ENCODE data around the gene TWIST2.

The TWIST2 gene

GRCh38 chr2:238857959-238858358, 10.1 kb downstream of the TWIST2 start:
- no peaks in the 10 kb centered on the region for H3K4me1 Mint-ChIP-seq (ENCODE audit: low read depth)
- no peaks in the 10 kb centered on the region for H3K36me3 Mint-ChIP-seq
- no peak overlapping the region for H3K27ac Mint-ChIP-seq
- no peak overlapping the region for H3K4me3 Mint-ChIP-seq
- H3K27me3 Mint-ChIP-seq = peaks cover 8% of the 10 kb centered on the region
- H3K9me3 Mint-ChIP-seq (ENCODE audit: low read depth) = no peaks in the 10 kb centered on the region

- no peaks in the 10 kb centered on the region for H3K9me3 Mint-ChIP-seq (ENCODE audit: low read depth)
- H3K27me3 Mint-ChIP-seq = peaks cover 6% of the 10 kb centered on the region
- no peak overlapping the region for H3K4me3 Mint-ChIP-seq
- H3K36me3 Mint-ChIP-seq = no peaks in the 10 kb centered on the region
- H3K4me1 Mint-ChIP-seq (ENCODE audit: low read depth) = peaks cover 5% of the 10 kb centered on the region
- no peak overlapping the region for H3K27ac Mint-ChIP-seq
These were observed 11.9 kb downstream of the TWIST2 start for GRCh38 chr2:238859636-238860347.

- Mint-ChIP-seq H3K36me3 (no peaks in the 10 kb centered on the region), H3K27ac (no peak overlapping the region), H3K9me3 (ENCODE audit: low read depth) (no peaks in the 10 kb centered on the region), H3K27me3 (peaks cover 6% of the 10 kb centered on the region), H3K4me3 (no peak overlapping the region), H3K4me1 (ENCODE audit: low read depth) (peaks cover 5% of the 10 kb centered on the region)
These were observed 13.3 kb downstream of the TWIST2 start for GRCh38 chr2:238861013-238861730.

GRCh38 chr2:238861766-238862315, 14.0 kb downstream of the TWIST2 start:
- Mint-ChIP-seq H3K27ac (no peak overlapping the region), H3K4me1 (ENCODE audit: low read depth) (peaks cover 5% of the 10 kb centered on the region), H3K36me3 (no peaks in the 10 kb centered on the region), H3K9me3 (ENCODE audit: low read depth) (no peaks in the 10 kb centered on the region), H3K27me3 (peaks cover 6% of the 10 kb centered on the region), H3K4me3 (no peak overlapping the region)

- Mint-ChIP-seq H3K27ac (no peak overlapping the region), H3K4me3 (no peak overlapping the region), H3K36me3 (no peaks in the 10 kb centered on the region), H3K9me3 (ENCODE audit: low read depth) (no peaks in the 10 kb centered on the region), H3K4me1 (ENCODE audit: low read depth) (peaks cover 5% of the 10 kb centered on the region), H3K27me3 (peaks cover 6% of the 10 kb centered on the region)
These were observed 14.8 kb downstream of the TWIST2 start for GRCh38 chr2:238862701-238863100.

- Mint-ChIP-seq H3K4me3 (no peak overlapping the region), H3K27me3 (peaks cover 6% of the 10 kb centered on the region), H3K36me3 (no peaks in the 10 kb centered on the region), H3K4me1 (ENCODE audit: low read depth) (peaks cover 6% of the 10 kb centered on the region), H3K9me3 (ENCODE audit: low read depth) (no peaks in the 10 kb centered on the region), H3K27ac (no peak overlapping the region)
These were observed 15.3 kb downstream of the TWIST2 start for GRCh38 chr2:238863231-238863630.

GRCh38 chr2:238863749-238864206, 15.9 kb downstream of the TWIST2 start:
- Mint-ChIP-seq H3K4me3 (no peak overlapping the region), H3K27ac (peak overlapping the region; percentile 10), H3K4me1 (ENCODE audit: low read depth) (peaks cover 6% of the 10 kb centered on the region)

GRCh38 chr2:238864207-238865014, 16.5 kb downstream of the TWIST2 start:
- H3K9me3 Mint-ChIP-seq (ENCODE audit: low read depth) = no peaks in the 10 kb centered on the region
- H3K36me3 Mint-ChIP-seq = no peaks in the 10 kb centered on the region
- H3K27ac Mint-ChIP-seq = peak overlapping the region; percentile 10
- H3K4me1 Mint-ChIP-seq (ENCODE audit: low read depth) = peaks cover 6% of the 10 kb centered on the region
- H3K4me3 Mint-ChIP-seq = no peak overlapping the region
- H3K27me3 Mint-ChIP-seq = peaks cover 2% of the 10 kb centered on the region

More at GRCh38 chr2:238863749-238864206, 15.9 kb downstream of the TWIST2 start:
- Mint-ChIP-seq H3K9me3 (ENCODE audit: low read depth) (no peaks in the 10 kb centered on the region), H3K36me3 (no peaks in the 10 kb centered on the region), H3K27me3 (peaks cover 2% of the 10 kb centered on the region)

GRCh38 chr2:238865015-238865719, 17.3 kb downstream of the TWIST2 start:
- no peaks in the 10 kb centered on the region for H3K9me3 Mint-ChIP-seq (ENCODE audit: low read depth)
- no peak overlapping the region for H3K27ac Mint-ChIP-seq
- peaks cover 6% of the 10 kb centered on the region for H3K4me1 Mint-ChIP-seq (ENCODE audit: low read depth)
- H3K27me3 Mint-ChIP-seq = peaks cover 2% of the 10 kb centered on the region
- H3K4me3 Mint-ChIP-seq = no peak overlapping the region
- H3K36me3 Mint-ChIP-seq = no peaks in the 10 kb centered on the region

- H3K36me3 Mint-ChIP-seq = no peaks in the 10 kb centered on the region
- H3K4me3 Mint-ChIP-seq = no peak overlapping the region
- no peaks in the 10 kb centered on the region for H3K9me3 Mint-ChIP-seq (ENCODE audit: low read depth)
- peaks cover 6% of the 10 kb centered on the region for H3K4me1 Mint-ChIP-seq (ENCODE audit: low read depth)
- H3K27me3 Mint-ChIP-seq = no peaks in the 10 kb centered on the region
- no peak overlapping the region for H3K27ac Mint-ChIP-seq
These were observed 18.0 kb downstream of the TWIST2 start for GRCh38 chr2:238865744-238866355.

GRCh38 chr2:238866656-238867277, 18.9 kb downstream of the TWIST2 start:
- no peaks in the 10 kb centered on the region for H3K9me3 Mint-ChIP-seq (ENCODE audit: low read depth)
- H3K36me3 Mint-ChIP-seq = no peaks in the 10 kb centered on the region
- no peak overlapping the region for H3K4me3 Mint-ChIP-seq
- peaks cover 6% of the 10 kb centered on the region for H3K4me1 Mint-ChIP-seq (ENCODE audit: low read depth)
- no peaks in the 10 kb centered on the region for H3K27me3 Mint-ChIP-seq
- no peak overlapping the region for H3K27ac Mint-ChIP-seq

GRCh38 chr2:238868067-238868524, 20.2 kb downstream of the TWIST2 start:
- Mint-ChIP-seq H3K27ac (no peak overlapping the region), H3K4me1 (ENCODE audit: low read depth) (peaks cover 6% of the 10 kb centered on the region), H3K36me3 (no peaks in the 10 kb centered on the region), H3K4me3 (no peak overlapping the region), H3K9me3 (ENCODE audit: low read depth) (no peaks in the 10 kb centered on the region), H3K27me3 (no peaks in the 10 kb centered on the region)

GRCh38 chr2:238868616-238869292, 20.9 kb downstream of the TWIST2 start:
- no peaks in the 10 kb centered on the region for H3K36me3 Mint-ChIP-seq
- peaks cover 2% of the 10 kb centered on the region for H3K27me3 Mint-ChIP-seq
- H3K9me3 Mint-ChIP-seq (ENCODE audit: low read depth) = no peaks in the 10 kb centered on the region
- H3K4me1 Mint-ChIP-seq (ENCODE audit: low read depth) = peaks cover 6% of the 10 kb centered on the region
- no peak overlapping the region for H3K27ac Mint-ChIP-seq
- H3K4me3 Mint-ChIP-seq = no peak overlapping the region

Data from activated naive CD8-positive, alpha-beta T cell (primary cell).